Neuronal stem cell (in vitro differentiated cells): ENCODE results near the gene MYO10.

ENCODE experiments used
- DNase-seq: peaks from one replicate; pipeline ENCODE4 v3.0.0-alpha.2; 2013; ENCODE audit warnings: low spot score
- H2AFZ ChIP-seq: one replicate; pipeline ENCODE4 v1.6.1; 2013; ENCODE audit warnings: mild to moderate bottlenecking, low read length, inconsistent platforms
- H2AK5ac ChIP-seq: 2 replicates; pipeline ENCODE4 v1.6.1; 2013; ENCODE audit warnings: low read depth, mild to moderate bottlenecking, inconsistent platforms, low read length, moderate library complexity, mixed read lengths
- H2BK120ac ChIP-seq: 2 replicates; pipeline ENCODE4 v1.6.1; 2013; ENCODE audit warnings: low read depth, mild to moderate bottlenecking, inconsistent platforms, low read length, moderate library complexity, mixed read lengths
- H2BK12ac ChIP-seq: one replicate; pipeline ENCODE4 v1.6.1; 2013; ENCODE audit warnings: low read length, inconsistent platforms
- H2BK15ac ChIP-seq: 2 replicates; pipeline ENCODE4 v1.6.1; 2013; ENCODE audit warnings: mild to moderate bottlenecking, low read length, inconsistent platforms, mixed read lengths
- H2BK5ac ChIP-seq: one replicate; pipeline ENCODE4 v1.6.1; 2013; ENCODE audit warnings: inconsistent platforms, mild to moderate bottlenecking, low read length, moderate library complexity
- H3K14ac ChIP-seq: one replicate; pipeline ENCODE4 v1.6.1; 2013; ENCODE audit warnings: low read length, inconsistent platforms
- H3K18ac ChIP-seq: 2 replicates; pipeline ENCODE4 v1.6.1; 2013; ENCODE audit warnings: low read length, inconsistent platforms
- H3K23ac ChIP-seq: 2 replicates; pipeline ENCODE4 v1.6.1; 2013; ENCODE audit warnings: low read depth, mild to moderate bottlenecking, mixed read lengths, low read length, inconsistent platforms; ENCODE audit not compliant: poor library complexity
- H3K27ac ChIP-seq: replicated peaks from 3 replicates; pipeline ENCODE4 v1.5.1; 2013; ENCODE audit warnings: low read length, inconsistent platforms
- H3K27me3 ChIP-seq, 3 experiments: 2 replicates each; pipeline ENCODE4 v1.6.1; 2013; ENCODE audit warnings: low read length in 3 of 3, mild to moderate bottlenecking in 2 of 3, inconsistent platforms in 1 of 3, low read depth in 1 of 3, mixed read lengths in 1 of 3, moderate library complexity in 1 of 3; ENCODE audit not compliant: control insufficient read depth in 3 of 3, insufficient read depth in 3 of 3
- H3K36me3 ChIP-seq, 2 donors: replicated peaks in 1 of 2; 2 replicates each; pipeline ENCODE4 v1.6.1; 2013; ENCODE audit warnings: low read length in 2 of 2; ENCODE audit not compliant: control insufficient read depth in 2 of 2, insufficient read depth in 2 of 2
- H3K4ac ChIP-seq: 2 replicates; pipeline ENCODE4 v1.6.1; 2013; ENCODE audit warnings: inconsistent platforms, mild to moderate bottlenecking, low read length, moderate library complexity
- H3K4me1 ChIP-seq, 2 donors: 1 replicate in 1 of 2; 2 replicates in 1 of 2; pipeline ENCODE4 v1.6.1; 2013; ENCODE audit warnings: low read length in 2 of 2, low read depth in 1 of 2; ENCODE audit not compliant: control insufficient read depth in 2 of 2, insufficient read depth in 1 of 2
- H3K4me2 ChIP-seq: one replicate; pipeline ENCODE4 v1.6.1; 2013; ENCODE audit warnings: mild to moderate bottlenecking, low read length, inconsistent platforms; ENCODE audit not compliant: insufficient read depth, poor library complexity, severe bottlenecking
- H3K4me3 ChIP-seq, 2 donors: 2 replicates each; pipeline ENCODE4 v1.5.1; 2013; ENCODE audit warnings: low read length in 2 of 2, mild to moderate bottlenecking in 2 of 2, inconsistent platforms in 1 of 2, moderate library complexity in 1 of 2
- H3K79me1 ChIP-seq: one replicate; pipeline ENCODE4 v1.6.1; 2013; ENCODE audit warnings: low read depth, mild to moderate bottlenecking, inconsistent platforms, low read length, moderate library complexity
- H3K9ac ChIP-seq: one replicate; pipeline ENCODE4 v1.6.1; 2013; ENCODE audit warnings: mild to moderate bottlenecking, low read depth, low read length, inconsistent platforms; ENCODE audit not compliant: poor library complexity
- H3K9me3 ChIP-seq, 2 donors: replicated peaks in 1 of 2; 2 replicates each; pipeline versions ENCODE3 to v1.6.1; 2013; ENCODE audit warnings: low read length in 2 of 2, mild to moderate bottlenecking in 2 of 2, inconsistent platforms in 1 of 2, low read depth in 1 of 2, mixed read lengths in 1 of 2, moderate library complexity in 1 of 2; ENCODE audit not compliant: control insufficient read depth in 2 of 2, insufficient read depth in 1 of 2
- H4K8ac ChIP-seq: one replicate; pipeline ENCODE4 v1.6.1; 2013; ENCODE audit warnings: low read depth, mild to moderate bottlenecking, inconsistent platforms, low read length, moderate library complexity
- H4K91ac ChIP-seq: one replicate; pipeline ENCODE4 v1.6.1; 2013; ENCODE audit warnings: low read length, low read depth, mild to moderate bottlenecking, inconsistent platforms; ENCODE audit not compliant: poor library complexity
- WGBS, 2 donors: extraction: QIAGEN DNeasy Blood & Tissue Kit; methylation state at CpG; one replicate each; pipeline ENCODE4 v1.1.7; 2013; ENCODE audit warnings: missing lambda C conversion rate in 2 of 2, mixed read lengths in 1 of 2; ENCODE audit not compliant: insufficient read length in 2 of 2, insufficient replicate concordance in 1 of 2; ENCODE audit errors: extremely low coverage in 2 of 2; 5-methylcytosine and 5-hydroxymethylcytosine counted together

MYO10 gene

GRCh38 chr5:16864631-16865131 is 71.4 kb downstream of the MYO10 start:
- no peaks in the 10 kb centered on the region for H3K79me1 ChIP-seq
- no peak overlapping the region for H3K18ac ChIP-seq
- H3K27ac ChIP-seq, result no peak overlapping the region

DNA sequence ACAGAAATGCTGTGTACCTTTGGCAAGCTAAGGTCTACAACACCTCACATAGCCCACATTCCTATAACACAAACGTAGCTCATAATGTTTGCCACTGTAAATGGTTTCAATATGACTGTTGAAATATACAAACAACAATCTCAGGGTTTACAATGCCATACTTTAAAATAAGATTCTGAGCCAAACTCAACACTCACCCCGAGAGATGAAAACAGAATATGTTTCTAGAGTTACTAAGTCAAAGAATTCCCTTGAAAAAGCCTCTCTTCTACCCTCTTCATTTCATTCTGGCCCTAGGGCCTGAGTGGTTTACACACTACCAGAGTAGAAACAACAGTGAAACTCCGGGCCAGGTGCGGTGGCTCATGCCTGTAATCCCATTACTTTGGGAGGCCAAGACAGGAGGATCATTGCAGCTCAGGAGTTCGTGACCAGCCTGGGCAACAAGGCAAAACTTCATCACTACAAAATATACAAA is 72.6 kb downstream of the MYO10 start:
- H4K91ac ChIP-seq, result no peak overlapping the region
- WGBS, 2 donors, result no CpG with 5 or more reads among the region's 5 CpGs
- H3K27me3 ChIP-seq, result no peaks in the 10 kb centered on the region
- H2BK5ac ChIP-seq, result no peak overlapping the region
- no peak overlapping the region for H3K4ac ChIP-seq
- H2AK5ac ChIP-seq, result no peak overlapping the region
- peaks cover 20 to 27% of the 10 kb centered on the region in 2 donors for H3K4me1 ChIP-seq
- no peak overlapping the region for H2BK12ac ChIP-seq
- H3K9ac ChIP-seq, result no peak overlapping the region
- peaks cover 2 to 5% of the 10 kb centered on the region in 2 donors for H3K9me3 ChIP-seq
- H2BK15ac ChIP-seq, result no peak overlapping the region
- no peak overlapping the region for H3K4me2 ChIP-seq
- no peak overlapping the region for H2BK120ac ChIP-seq
- H4K8ac ChIP-seq, result peak overlapping the region; percentile 68
- H3K18ac ChIP-seq, result no peak overlapping the region
- H3K36me3 ChIP-seq, result peaks cover 0 to 2% of the 10 kb centered on the region in 2 donors
- no peak overlapping the region for H3K27ac ChIP-seq
- H3K4me3 ChIP-seq, result no peak overlapping the region
- H3K23ac ChIP-seq, result no peak overlapping the region
- H2AFZ ChIP-seq, result no peak overlapping the region
- no peak overlapping the region for H3K14ac ChIP-seq
- DNase-seq, result no peak
- H3K79me1 ChIP-seq, result no peaks in the 10 kb centered on the region

More at GRCh38 chr5:16864631-16865131, 71.4 kb downstream of the MYO10 start:
- Histone ChIP-seq H3K36me3 (no peaks in the 10 kb centered on the region), H3K27me3 (no peaks in the 10 kb centered on the region), H3K9me3 (no peaks in the 10 kb centered on the region), H3K4me1 (peaks cover 20 to 27% of the 10 kb centered on the region in 2 donors), H3K4me3 (no peak overlapping the region), H2AFZ (no peak overlapping the region), H3K9ac (no peak overlapping the region), H2BK120ac (no peak overlapping the region), H3K4ac (no peak overlapping the region), H2BK12ac (no peak overlapping the region), H2BK15ac (no peak overlapping the region), H3K14ac (no peak overlapping the region), H3K4me2 (no peak overlapping the region), H4K91ac (no peak overlapping the region), H2AK5ac (no peak overlapping the region), H2BK5ac (no peak overlapping the region), H3K23ac (no peak overlapping the region), H4K8ac (no peak overlapping the region)
- DNase-seq, result no peak
- no CpG with 5 or more reads among the region's 4 CpGs for WGBS, 2 donors

GRCh38 chr5:16862777-16863176 is 73.3 kb downstream of the MYO10 start:
- Histone ChIP-seq H3K18ac (no peak overlapping the region), H3K4ac (no peak overlapping the region), H3K27ac (peak overlapping the region; percentile 10)

GRCh38 chr5:16859346-16859745 is 76.7 kb downstream of the MYO10 start:
- peaks cover 2 to 5% of the 10 kb centered on the region in 2 donors for H3K9me3 ChIP-seq
- no peak overlapping the region for H4K8ac ChIP-seq
- peaks cover 28 to 35% of the 10 kb centered on the region in 2 donors for H3K4me1 ChIP-seq
- no peaks in the 10 kb centered on the region for H3K79me1 ChIP-seq
- no peak overlapping the region for H2BK15ac ChIP-seq
- H3K18ac ChIP-seq, result no peak overlapping the region
- DNase-seq, result no peak
- no peak overlapping the region for H3K4ac ChIP-seq
- H2BK5ac ChIP-seq, result no peak overlapping the region
- H3K4me3 ChIP-seq, result no peak overlapping the region
- peaks cover 0 to 2% of the 10 kb centered on the region in 2 donors for H3K36me3 ChIP-seq
- no peak overlapping the region for H3K9ac ChIP-seq
- no peak overlapping the region for H3K14ac ChIP-seq
- no peaks in the 10 kb centered on the region for H3K27me3 ChIP-seq
- H2AFZ ChIP-seq, result no peak overlapping the region
- no peak overlapping the region for H3K4me2 ChIP-seq
- H3K27ac ChIP-seq, result no peak overlapping the region
- H4K91ac ChIP-seq, result no peak overlapping the region
- no peak overlapping the region for H2BK120ac ChIP-seq
- H3K23ac ChIP-seq, result no peak overlapping the region
- H2AK5ac ChIP-seq, result no peak overlapping the region
- no peak overlapping the region for H2BK12ac ChIP-seq

More at GRCh38 chr5:16862777-16863176, 73.3 kb downstream of the MYO10 start:
- H4K91ac ChIP-seq, result no peak overlapping the region
- no peak for DNase-seq
- no peak overlapping the region for H3K4me2 ChIP-seq
- no peak overlapping the region for H2BK5ac ChIP-seq
- no peak overlapping the region for H2AFZ ChIP-seq
- H2BK120ac ChIP-seq, result no peak overlapping the region
- H3K9ac ChIP-seq, result no peak overlapping the region
- no peak overlapping the region for H3K14ac ChIP-seq
- no CpG with 5 or more reads among the region's 3 CpGs for WGBS, 2 donors
- no peak overlapping the region for H2AK5ac ChIP-seq
- peaks cover 2 to 5% of the 10 kb centered on the region in 2 donors for H3K9me3 ChIP-seq
- no peaks in the 10 kb centered on the region for H3K79me1 ChIP-seq
- H4K8ac ChIP-seq, result no peak overlapping the region
- H3K4me3 ChIP-seq, result no peak overlapping the region
- peaks cover 22 to 31% of the 10 kb centered on the region in 2 donors for H3K4me1 ChIP-seq
- peaks cover 0 to 2% of the 10 kb centered on the region in 2 donors for H3K36me3 ChIP-seq
- H3K27me3 ChIP-seq, result no peaks in the 10 kb centered on the region
- H2BK12ac ChIP-seq, result no peak overlapping the region
- no peak overlapping the region for H2BK15ac ChIP-seq
- H3K23ac ChIP-seq, result no peak overlapping the region
